IPS DF 4.7 (cell line): ENCODE data around the gene SIRT7.

Experiments used
- DNase-seq: peaks from one replicate; pipeline ENCODE4 v3.0.0-alpha.2; 2013; ENCODE audit warnings: low spot score; ENCODE audit errors: extremely low read depth

Gene SIRT7

GRCh38 chr17:81888988-81889595 is 28.9 kb downstream of the SIRT7 start:
- no peak for DNase-seq

- DNase-seq: no peak
Observed at GRCh38 chr17:81888105-81888987, 29.6 kb downstream of the SIRT7 start.

- no peak for DNase-seq
Observed at GRCh38 chr17:81885869-81886548, 32.0 kb downstream of the SIRT7 start.

GRCh38 chr17:81885454-81885853 is 32.5 kb downstream of the SIRT7 start:
- DNase-seq: no peak

GRCh38 chr17:81884968-81885367 is 33.0 kb downstream of the SIRT7 start:
- no peak for DNase-seq

GRCh38 chr17:81884520-81884919 is 33.5 kb downstream of the SIRT7 start:
- no peak for DNase-seq

- DNase-seq: no peak
Observed at GRCh38 chr17:81879121-81879520, 38.9 kb downstream of the SIRT7 start.

- DNase-seq: no peak
Observed at GRCh38 chr17:81878294-81878693, 39.7 kb downstream of the SIRT7 start.

GRCh38 chr17:81877569-81877968 is 40.4 kb downstream of the SIRT7 start:
- no peak for DNase-seq

- no peak for DNase-seq
Observed at GRCh38 chr17:81871387-81872230, 46.4 kb downstream of the SIRT7 start.

- no peak for DNase-seq
Observed at GRCh38 chr17:81870981-81871386, 47.0 kb downstream of the SIRT7 start, which contains the start of gene ARHGDIA. Gene ARHGDIA, minus strand, starts transcription at chr17:81871337. Its CDS starts 1,407 bp downstream, at chr17:81869930.

GRCh38 chr17:81870131-81870980 is 47.6 kb downstream of the SIRT7 start:
- no peak for DNase-seq

- no peak for DNase-seq
Observed at GRCh38 chr17:81869221-81870130, 48.5 kb downstream of the SIRT7 start.

GRCh38 chr17:81868674-81869220 is 49.2 kb downstream of the SIRT7 start:
- no peak for DNase-seq

- no peak for DNase-seq
Observed at GRCh38 chr17:81867991-81868673, 49.8 kb downstream of the SIRT7 start.

GRCh38 chr17:81867170-81867990 is 50.6 kb downstream of the SIRT7 start:
- DNase-seq: no peak

- DNase-seq: no peak
Observed at GRCh38 chr17:81866440-81867169, 51.4 kb downstream of the SIRT7 start.
